Measurements from ENCODE around the gene DNAH1. TPM values are rescaled to one million over a fixed set of nuclear protein-coding genes. Genes with fewer than 3 reads are reported as not detected.
"Not testable (repeated sequence)": the region's sequence is repeated elsewhere in the genome, so short reads cannot be mapped to it uniquely, and the experiment has no call there.

Gene DNAH1
- total RNA-seq: 1 to 10 TPM; 3.2 to 8.1 (median 6.2) TPM

GRCh38 chr3:52315977-52316764 lies at the start of gene DNAH1:
Gene DNAH1 (plus strand): TSS chr3:52316319. CDS start chr3:52322443, 6,124 bp downstream.
- ATAC-seq: no peak
- H3K27ac ChIP-seq: peak within 1 kb of the TSS in 1 of 4 donors; percentile 6
- no peaks in the 10 kb centered on the region for H3K9me3 ChIP-seq
- H3K36me3 ChIP-seq: peaks cover 0 to 4% of the 10 kb centered on the region in 2 donors
- H3K4me1 ChIP-seq: peaks cover 0 to 32% (median 9%) of the 10 kb centered on the region in 3 donors
- H3K27me3 ChIP-seq: no peaks in the 10 kb centered on the region
- 100% methylated on average over 1 of the region's 3 CpGs for WGBS, 2 donors (ENCODE audit: low coverage in 1 of 2)
- peak within 1 kb of the TSS; percentile 20 to 44 for H3K4me3 ChIP-seq
- TF ChIP-seq POLR2AphosphoS5 (IDR thresholded peaks at IDR 0.05): no peak
- TF ChIP-seq CTCF (IDR thresholded peaks at IDR 0.05): no peak
- no peak for TF ChIP-seq EP300 (IDR thresholded peaks at IDR 0.05)
- TF ChIP-seq POLR2A (IDR thresholded peaks at IDR 0.05): no peak

- TF ChIP-seq POLR2A (IDR thresholded peaks at IDR 0.05): no peak
- TF ChIP-seq EP300 (IDR thresholded peaks at IDR 0.05): no peak
- no peak for TF ChIP-seq CTCF (IDR thresholded peaks at IDR 0.05)
- no peak for TF ChIP-seq POLR2AphosphoS5 (IDR thresholded peaks at IDR 0.05)
- peak overlapping the region in 2 of 4 donors; percentile 30 to 92 for H3K27ac ChIP-seq
- ATAC-seq: no peak
- H3K36me3 ChIP-seq: peaks cover 2 to 80% of the 10 kb centered on the region in 2 donors
- no peak overlapping the region for H3K4me3 ChIP-seq
- H3K9me3 ChIP-seq: no peaks in the 10 kb centered on the region
- H3K4me1 ChIP-seq: peaks cover 4 to 76% (median 24%) of the 10 kb centered on the region in 3 donors
- WGBS, 2 donors (ENCODE audit: low coverage in 1 of 2): 79 to 82% methylated on average over 2 to 3 of the region's 7 CpGs
- no peaks in the 10 kb centered on the region for H3K27me3 ChIP-seq
These were observed 48.1 kb upstream of the DNAH1 start for GRCh38 chr3:52268036-52268435.

GRCh38 chr3:52269776-52270175 lies 46.3 kb upstream of the DNAH1 start:
- ATAC-seq: no peak
- Histone ChIP-seq H3K4me1 (peaks cover 4 to 76% (median 28%) of the 10 kb centered on the region in 3 donors), H3K36me3 (peaks cover 2 to 63% of the 10 kb centered on the region in 2 donors), H3K27me3 (no peaks in the 10 kb centered on the region), H3K9me3 (no peaks in the 10 kb centered on the region), H3K27ac (peak overlapping the region in 3 of 4 donors; percentile 67 to 92 (median 69)), H3K4me3 (no peak overlapping the region)
- WGBS, 2 donors (ENCODE audit: low coverage in 1 of 2): 12 to 29% methylated on average over 2 to 3 of the region's 3 CpGs
- no peak for TF ChIP-seq EP300 (IDR thresholded peaks at IDR 0.05)
- no peak for TF ChIP-seq CTCF (IDR thresholded peaks at IDR 0.05)
- TF ChIP-seq POLR2A (IDR thresholded peaks at IDR 0.05): no peak
- no peak for TF ChIP-seq POLR2AphosphoS5 (IDR thresholded peaks at IDR 0.05)

- 16 to 31% methylated on average over 6 to 8 of the region's 9 CpGs for WGBS, 2 donors (ENCODE audit: low coverage in 1 of 2)
- Histone ChIP-seq H3K36me3 (peaks cover 2 to 58% of the 10 kb centered on the region in 2 donors), H3K27me3 (no peaks in the 10 kb centered on the region), H3K4me1 (peaks cover 4 to 79% (median 30%) of the 10 kb centered on the region in 3 donors), H3K4me3 (no peak overlapping the region), H3K9me3 (no peaks in the 10 kb centered on the region), H3K27ac (peak overlapping the region in 3 of 4 donors; percentile 67 to 92 (median 69))
- no peak for TF ChIP-seq CTCF (IDR thresholded peaks at IDR 0.05)
- no peak for TF ChIP-seq POLR2A (IDR thresholded peaks at IDR 0.05)
- no peak for TF ChIP-seq POLR2AphosphoS5 (IDR thresholded peaks at IDR 0.05)
- ATAC-seq: peak; percentile 28
These were observed 45.8 kb upstream of the DNAH1 start for GRCh38 chr3:52270252-52270754.

GRCh38 chr3:52272172-52272571 lies 43.9 kb upstream of the DNAH1 start:
- H3K4me1 ChIP-seq: peaks cover 4 to 97% (median 41%) of the 10 kb centered on the region in 3 donors
- H3K9me3 ChIP-seq, H3K27me3 ChIP-seq, H3K4me3 ChIP-seq, ATAC-seq: not testable (repeated sequence)
- peak overlapping the region in 3 of 4 donors; percentile 65 to 92 (median 67) for H3K27ac ChIP-seq
- WGBS, 2 donors (ENCODE audit: low coverage in 1 of 2): 93 to 94% methylated on average over 6 to 9 of the region's 9 CpGs
- H3K36me3 ChIP-seq: peaks cover 2 to 39% of the 10 kb centered on the region in 2 donors

All from gastroesophageal sphincter (tissue), 4 donors.